Measurements from ENCODE around the gene EIF4B.
"Not testable (repeated sequence)": the region's sequence is repeated elsewhere in the genome, so short reads cannot be mapped to it uniquely, and the experiment has no call there.

GRCh38 chr12:53008760-53009159 lies 2.5 kb downstream of the EIF4B start:
- not testable (repeated sequence) for TF ChIP-seq EP300, POLR2AphosphoS5, CTCF (IDR thresholded peaks at IDR 0.05)
